ENCODE data around the gene FHIT.

The FHIT gene

DNA sequence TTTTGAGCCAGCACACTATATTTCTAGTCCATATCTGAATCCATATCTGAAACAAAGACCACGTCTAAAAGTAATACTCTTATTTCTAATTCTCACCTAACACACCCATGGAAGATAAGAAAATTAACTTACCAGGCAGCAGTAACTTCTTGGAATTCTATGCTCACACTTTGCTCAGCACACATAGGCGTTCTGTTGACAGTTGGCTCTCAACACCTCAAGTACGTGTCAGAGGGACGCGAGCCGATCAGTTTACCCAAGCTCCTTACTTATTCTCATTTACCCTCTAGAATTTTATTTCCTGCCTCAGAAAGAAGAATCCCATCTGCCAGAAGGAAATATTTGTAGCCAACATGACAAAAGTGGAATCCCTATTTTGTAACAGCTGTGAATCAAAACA, 911.9 kb downstream of the FHIT start:
- H3K4me1 ChIP-seq (ENCODE audit: control insufficient read depth in 5 of 5, insufficient read depth in 5 of 5, low read length in 5 of 5), result no peaks in the 10 kb centered on the region
- H3K36me3 ChIP-seq (ENCODE audit: control insufficient read depth in 5 of 5, insufficient read depth in 5 of 5, low read length in 5 of 5), result no peaks in the 10 kb centered on the region
- H3K4me3 ChIP-seq (ENCODE audit: low read depth in 1 of 5, low read length in 5 of 5), result no peak overlapping the region
- no peaks in the 10 kb centered on the region for H3K27me3 ChIP-seq (ENCODE audit: control insufficient read depth in 5 of 5, insufficient read depth in 4 of 5, low read length in 5 of 5)
- no peaks in the 10 kb centered on the region for H3K9me3 ChIP-seq (ENCODE audit: control insufficient read depth in 5 of 5, low read length in 5 of 5)
- no peak overlapping the region for H3K9ac ChIP-seq (ENCODE audit: low read length in 5 of 5)
- no peak overlapping the region for H3K27ac ChIP-seq (ENCODE audit: low read depth, low read length)

DNA sequence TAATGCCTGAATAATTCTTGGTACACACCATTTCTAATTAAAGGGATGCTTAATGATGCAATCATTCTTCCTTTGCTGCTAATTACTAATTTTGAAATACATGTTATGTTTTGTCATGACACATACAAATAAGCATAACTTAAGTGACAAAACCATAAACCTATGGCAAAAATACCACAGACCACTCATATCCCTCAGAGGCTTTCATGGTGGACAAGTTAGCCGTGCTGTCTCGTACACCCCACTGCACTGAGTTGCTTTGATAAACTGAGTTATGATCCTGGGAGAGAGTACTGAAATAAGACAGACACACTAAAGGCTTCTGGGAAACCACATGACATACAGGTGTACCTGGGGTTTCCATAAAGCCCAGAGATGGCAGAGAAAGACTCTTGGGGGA, 913.8 kb downstream of the FHIT start:
- H3K4me3 ChIP-seq (ENCODE audit: low read depth in 1 of 5, low read length in 5 of 5), result no peak overlapping the region
- H3K9me3 ChIP-seq (ENCODE audit: control insufficient read depth in 5 of 5, low read length in 5 of 5), result no peaks in the 10 kb centered on the region
- no peaks in the 10 kb centered on the region for H3K4me1 ChIP-seq (ENCODE audit: control insufficient read depth in 5 of 5, insufficient read depth in 5 of 5, low read length in 5 of 5)
- H3K27ac ChIP-seq (ENCODE audit: low read depth, low read length), result no peak overlapping the region
- no peak overlapping the region for H3K9ac ChIP-seq (ENCODE audit: low read length in 5 of 5)
- no peaks in the 10 kb centered on the region for H3K27me3 ChIP-seq (ENCODE audit: control insufficient read depth in 5 of 5, insufficient read depth in 4 of 5, low read length in 5 of 5)
- H3K36me3 ChIP-seq (ENCODE audit: control insufficient read depth in 5 of 5, insufficient read depth in 5 of 5, low read length in 5 of 5), result no peaks in the 10 kb centered on the region

DNA sequence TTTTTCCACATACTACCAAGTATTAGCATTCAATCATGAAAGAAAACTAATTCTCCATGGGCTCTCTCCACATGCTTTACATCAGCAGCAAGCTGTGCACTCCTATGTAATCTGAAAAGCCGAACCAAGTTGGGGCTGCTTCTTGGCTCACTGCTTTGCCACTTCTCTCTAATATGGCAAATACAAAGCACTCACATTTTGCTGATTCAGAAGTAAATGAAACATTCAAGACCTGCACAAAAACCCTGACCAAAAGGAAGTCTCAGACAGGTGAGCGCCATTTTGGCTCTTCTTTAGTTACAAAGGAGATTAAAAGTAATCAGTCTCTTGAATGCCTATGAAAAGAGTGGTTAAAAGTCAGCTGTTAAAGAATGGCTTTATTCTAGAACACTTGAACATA, 915.2 kb downstream of the FHIT start:
- H3K27me3 ChIP-seq (ENCODE audit: control insufficient read depth in 5 of 5, insufficient read depth in 4 of 5, low read length in 5 of 5), result no peaks in the 10 kb centered on the region
- H3K27ac ChIP-seq (ENCODE audit: low read depth, low read length), result no peak overlapping the region
- no peaks in the 10 kb centered on the region for H3K9me3 ChIP-seq (ENCODE audit: control insufficient read depth in 5 of 5, low read length in 5 of 5)
- H3K36me3 ChIP-seq (ENCODE audit: control insufficient read depth in 5 of 5, insufficient read depth in 5 of 5, low read length in 5 of 5), result no peaks in the 10 kb centered on the region
- H3K4me3 ChIP-seq (ENCODE audit: low read depth in 1 of 5, low read length in 5 of 5), result no peak overlapping the region
- no peak overlapping the region for H3K9ac ChIP-seq (ENCODE audit: low read length in 5 of 5)
- H3K4me1 ChIP-seq (ENCODE audit: control insufficient read depth in 5 of 5, insufficient read depth in 5 of 5, low read length in 5 of 5), result no peaks in the 10 kb centered on the region

- no peaks in the 10 kb centered on the region for H3K9me3 ChIP-seq (ENCODE audit: control insufficient read depth in 5 of 5, low read length in 5 of 5)
- H3K4me3 ChIP-seq (ENCODE audit: low read depth in 1 of 5, low read length in 5 of 5), result no peak overlapping the region
- no peaks in the 10 kb centered on the region for H3K4me1 ChIP-seq (ENCODE audit: control insufficient read depth in 5 of 5, insufficient read depth in 5 of 5, low read length in 5 of 5)
- no peaks in the 10 kb centered on the region for H3K36me3 ChIP-seq (ENCODE audit: control insufficient read depth in 5 of 5, insufficient read depth in 5 of 5, low read length in 5 of 5)
- H3K9ac ChIP-seq (ENCODE audit: low read length in 5 of 5), result no peak overlapping the region
- H3K27ac ChIP-seq (ENCODE audit: low read depth, low read length), result no peak overlapping the region
- H3K27me3 ChIP-seq (ENCODE audit: control insufficient read depth in 5 of 5, insufficient read depth in 4 of 5, low read length in 5 of 5), result no peaks in the 10 kb centered on the region
Measured at GRCh38 chr3:60333710-60334109, 917.5 kb downstream of the FHIT start.

- H3K27ac ChIP-seq (ENCODE audit: low read depth, low read length), result no peak overlapping the region
- H3K9me3 ChIP-seq (ENCODE audit: control insufficient read depth in 5 of 5, low read length in 5 of 5), result no peaks in the 10 kb centered on the region
- no peaks in the 10 kb centered on the region for H3K36me3 ChIP-seq (ENCODE audit: control insufficient read depth in 5 of 5, insufficient read depth in 5 of 5, low read length in 5 of 5)
- H3K4me1 ChIP-seq (ENCODE audit: control insufficient read depth in 5 of 5, insufficient read depth in 5 of 5, low read length in 5 of 5), result no peaks in the 10 kb centered on the region
- H3K27me3 ChIP-seq (ENCODE audit: control insufficient read depth in 5 of 5, insufficient read depth in 4 of 5, low read length in 5 of 5), result no peaks in the 10 kb centered on the region
- no peak overlapping the region for H3K9ac ChIP-seq (ENCODE audit: low read length in 5 of 5)
- no peak overlapping the region for H3K4me3 ChIP-seq (ENCODE audit: low read depth in 1 of 5, low read length in 5 of 5)
Measured at GRCh38 chr3:60330107-60330506, 921.1 kb downstream of the FHIT start.

DNA sequence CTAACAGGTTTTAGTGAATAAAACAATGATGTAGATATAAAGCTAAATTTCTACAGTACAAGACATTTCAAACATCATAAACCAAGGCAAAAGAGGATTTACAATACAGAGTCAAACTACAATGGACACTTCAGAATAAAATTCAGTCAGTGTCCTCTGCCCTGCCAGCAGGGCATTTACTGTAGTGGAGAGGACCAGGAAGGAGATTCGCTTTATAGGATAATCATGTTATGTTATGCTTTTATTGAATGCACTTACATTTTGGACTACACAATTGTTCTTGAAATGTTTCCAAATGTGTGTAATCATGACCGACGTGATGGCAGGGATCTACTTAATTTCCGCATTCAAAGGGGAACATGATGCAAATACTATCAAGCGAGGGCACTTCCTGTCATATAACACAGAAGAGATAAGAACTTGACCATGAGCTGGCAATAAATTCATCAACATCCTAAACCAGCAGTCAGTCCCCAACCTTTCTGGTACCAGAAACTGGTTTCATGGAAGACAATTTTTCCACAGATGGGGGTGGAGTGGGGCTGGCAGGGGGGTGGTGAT, 925.6 kb downstream of the FHIT start:
- no peaks in the 10 kb centered on the region for H3K9me3 ChIP-seq (ENCODE audit: control insufficient read depth in 5 of 5, low read length in 5 of 5)
- no peaks in the 10 kb centered on the region for H3K27me3 ChIP-seq (ENCODE audit: control insufficient read depth in 5 of 5, insufficient read depth in 4 of 5, low read length in 5 of 5)
- no peak overlapping the region for H3K4me3 ChIP-seq (ENCODE audit: low read depth in 1 of 5, low read length in 5 of 5)
- H3K27ac ChIP-seq (ENCODE audit: low read depth, low read length), result no peak overlapping the region
- no peak overlapping the region for H3K9ac ChIP-seq (ENCODE audit: low read length in 5 of 5)
- H3K4me1 ChIP-seq (ENCODE audit: control insufficient read depth in 5 of 5, insufficient read depth in 5 of 5, low read length in 5 of 5), result no peaks in the 10 kb centered on the region
- H3K36me3 ChIP-seq (ENCODE audit: control insufficient read depth in 5 of 5, insufficient read depth in 5 of 5, low read length in 5 of 5), result no peaks in the 10 kb centered on the region

- Histone ChIP-seq H3K4me1 (ENCODE audit: control insufficient read depth in 5 of 5, insufficient read depth in 5 of 5, low read length in 5 of 5) (no peaks in the 10 kb centered on the region), H3K27ac (ENCODE audit: low read depth, low read length) (no peak overlapping the region), H3K9me3 (ENCODE audit: control insufficient read depth in 5 of 5, low read length in 5 of 5) (no peaks in the 10 kb centered on the region), H3K27me3 (ENCODE audit: control insufficient read depth in 5 of 5, insufficient read depth in 4 of 5, low read length in 5 of 5) (no peaks in the 10 kb centered on the region), H3K4me3 (ENCODE audit: low read depth in 1 of 5, low read length in 5 of 5) (no peak overlapping the region), H3K36me3 (ENCODE audit: control insufficient read depth in 5 of 5, insufficient read depth in 5 of 5, low read length in 5 of 5) (no peaks in the 10 kb centered on the region), H3K9ac (ENCODE audit: low read length in 5 of 5) (no peak overlapping the region)
Measured at GRCh38 chr3:60323651-60324050, 927.6 kb downstream of the FHIT start.

- Histone ChIP-seq H3K9ac (ENCODE audit: low read length in 5 of 5) (no peak overlapping the region), H3K4me3 (ENCODE audit: low read depth in 1 of 5, low read length in 5 of 5) (no peak overlapping the region), H3K27ac (ENCODE audit: low read depth, low read length) (no peak overlapping the region), H3K9me3 (ENCODE audit: control insufficient read depth in 5 of 5, low read length in 5 of 5) (no peaks in the 10 kb centered on the region), H3K27me3 (ENCODE audit: control insufficient read depth in 5 of 5, insufficient read depth in 4 of 5, low read length in 5 of 5) (no peaks in the 10 kb centered on the region), H3K36me3 (ENCODE audit: control insufficient read depth in 5 of 5, insufficient read depth in 5 of 5, low read length in 5 of 5) (no peaks in the 10 kb centered on the region), H3K4me1 (ENCODE audit: control insufficient read depth in 5 of 5, insufficient read depth in 5 of 5, low read length in 5 of 5) (no peaks in the 10 kb centered on the region)
Measured at GRCh38 chr3:60323180-60323579, 928.1 kb downstream of the FHIT start.

GRCh38 chr3:60322298-60322856, 928.9 kb downstream of the FHIT start:
- Histone ChIP-seq H3K27me3 (ENCODE audit: control insufficient read depth in 5 of 5, insufficient read depth in 4 of 5, low read length in 5 of 5) (no peaks in the 10 kb centered on the region), H3K4me3 (ENCODE audit: low read depth in 1 of 5, low read length in 5 of 5) (no peak overlapping the region), H3K4me1 (ENCODE audit: control insufficient read depth in 5 of 5, insufficient read depth in 5 of 5, low read length in 5 of 5) (no peaks in the 10 kb centered on the region), H3K36me3 (ENCODE audit: control insufficient read depth in 5 of 5, insufficient read depth in 5 of 5, low read length in 5 of 5) (no peaks in the 10 kb centered on the region), H3K9me3 (ENCODE audit: control insufficient read depth in 5 of 5, low read length in 5 of 5) (no peaks in the 10 kb centered on the region), H3K27ac (ENCODE audit: low read depth, low read length) (no peak overlapping the region), H3K9ac (ENCODE audit: low read length in 5 of 5) (no peak overlapping the region)

DNA sequence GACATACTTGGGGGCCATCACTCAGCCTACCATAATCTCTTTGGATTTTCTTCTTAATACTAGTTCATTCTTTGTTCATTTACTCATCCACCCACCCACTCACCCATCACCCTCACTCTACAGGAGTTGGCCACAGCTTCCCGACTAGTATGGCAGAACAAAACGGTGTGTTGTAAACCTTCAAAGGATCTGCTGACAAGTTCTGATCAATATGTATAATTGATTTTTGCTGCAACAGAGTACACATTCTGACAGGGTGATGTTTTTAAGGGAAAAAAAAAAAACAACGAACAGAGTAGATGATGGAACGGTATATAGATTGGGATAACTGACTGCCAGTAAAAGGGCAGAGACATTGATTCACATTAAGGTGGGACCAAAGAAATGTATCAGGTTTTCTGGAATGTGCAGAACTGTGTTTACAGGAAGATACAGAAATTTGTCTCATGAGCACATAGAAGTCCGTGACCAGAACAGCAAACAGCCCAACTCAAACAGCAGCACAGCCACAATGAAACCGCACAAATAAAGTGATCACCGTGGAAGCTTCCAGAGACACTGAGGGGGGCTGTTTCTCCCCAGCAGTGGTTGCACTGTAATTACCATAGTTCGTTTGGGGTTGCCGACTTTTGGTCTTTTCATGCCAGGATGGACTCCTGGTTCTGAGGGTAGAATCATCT, 931.9 kb downstream of the FHIT start:
- no peak overlapping the region for H3K9ac ChIP-seq (ENCODE audit: low read length in 5 of 5)
- H3K4me3 ChIP-seq (ENCODE audit: low read depth in 1 of 5, low read length in 5 of 5), result no peak overlapping the region
- no peak overlapping the region for H3K27ac ChIP-seq (ENCODE audit: low read depth, low read length)
- H3K4me1 ChIP-seq (ENCODE audit: control insufficient read depth in 5 of 5, insufficient read depth in 5 of 5, low read length in 5 of 5), result peaks cover 0 to 6% (median 2%) of the 10 kb centered on the region in 5 donors
- peaks cover 0 to 7% (median 5%) of the 10 kb centered on the region in 5 donors for H3K9me3 ChIP-seq (ENCODE audit: control insufficient read depth in 5 of 5, low read length in 5 of 5)
- no peaks in the 10 kb centered on the region for H3K27me3 ChIP-seq (ENCODE audit: control insufficient read depth in 5 of 5, insufficient read depth in 4 of 5, low read length in 5 of 5)
- H3K36me3 ChIP-seq (ENCODE audit: control insufficient read depth in 5 of 5, insufficient read depth in 5 of 5, low read length in 5 of 5), result no peaks in the 10 kb centered on the region
